HAP-1 (cell line): ENCODE measurements around the gene GPD2.
A peak's percentile ranks its signal among the peaks of the same experiment; 100 is the strongest.

Source experiments
- DNase-seq, 2 experiments: peaks; one replicate each; pipeline ENCODE4 v3.0.0-alpha.2; 2016 to 2020; ENCODE audit warnings: low spot score in 2 of 2
- H3K27me3 ChIP-seq: fragments of 250-450 bp; sonication (Bioruptor Pico); 2 replicates; pipeline ENCODE4 v1.5.1; 2020; ENCODE audit warnings: low read depth, mild to moderate bottlenecking, moderate library complexity
- H3K36me3 ChIP-seq: fragments of 250-450 bp; sonication (Bioruptor Pico); replicated peaks from 2 replicates; pipeline ENCODE4 v1.5.1; 2020; ENCODE audit warnings: mild to moderate bottlenecking
- H3K4me1 ChIP-seq: fragments of 250-450 bp; sonication (Bioruptor Pico); 2 replicates; pipeline ENCODE4 v1.5.1; 2020; ENCODE audit warnings: mild to moderate bottlenecking
- H3K4me3 ChIP-seq: fragments of 250-450 bp; sonication (Bioruptor Pico); 2 replicates; pipeline ENCODE4 v1.5.1; 2020; ENCODE audit warnings: mild to moderate bottlenecking, moderate library complexity
- H3K9me3 ChIP-seq: fragments of 250-450 bp; sonication (Bioruptor Pico); 2 replicates; pipeline ENCODE4 v1.5.1; 2020; ENCODE audit warnings: mild to moderate bottlenecking, moderate library complexity
- in situ Hi-C: fragments of 300-500 bp; cut with MboI; formaldehyde crosslinking; loops from 3 replicates; pipeline ENCODE4 v1.14.3; 2020; ENCODE audit warnings: low sequenced_read_pairs, inconsistent platforms, mixed read lengths

Gene GPD2

DNA sequence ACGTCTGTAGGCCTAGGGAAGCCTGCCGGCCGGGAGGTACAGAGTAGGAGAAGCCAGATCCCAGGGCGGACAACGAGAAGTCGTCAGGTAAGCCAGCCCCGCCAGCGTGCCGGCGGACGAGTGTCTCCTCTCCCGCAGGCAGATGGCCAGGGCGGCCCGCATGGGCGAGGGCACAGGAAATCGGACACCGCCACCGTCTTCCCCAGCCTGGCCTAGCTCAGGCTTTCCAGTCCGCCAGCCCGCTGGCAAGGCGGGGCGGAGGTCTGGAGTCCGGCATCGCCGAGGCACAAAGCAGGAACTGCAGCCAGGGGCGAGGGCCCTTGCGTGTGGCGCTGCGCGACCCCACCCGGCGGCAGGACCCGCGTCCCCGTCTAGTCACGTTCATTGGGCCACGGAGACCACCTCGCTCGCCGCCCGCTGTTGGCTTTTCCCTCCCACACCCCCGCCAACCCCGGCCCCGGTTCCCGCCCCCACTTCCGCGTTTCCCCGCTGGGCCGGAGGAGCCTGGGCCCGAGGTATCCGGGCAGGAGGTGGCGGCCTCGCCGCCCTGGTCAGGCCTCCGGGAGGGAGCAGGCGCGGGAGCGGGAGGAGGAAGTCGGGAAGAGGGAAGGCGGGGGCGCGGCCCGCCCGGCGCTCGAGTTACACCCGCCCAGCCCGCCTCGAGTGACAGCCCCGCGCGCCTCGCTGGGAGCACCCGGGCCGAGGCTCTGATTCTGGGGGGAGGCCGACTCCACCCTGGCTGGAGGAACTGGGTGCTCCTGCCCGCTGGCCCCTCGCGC lies at the start of gene GPD2:
TSS of gene GPD2 (plus strand) at position 662 of the 779 bp plus-strand sequence. CDS start 39,727 bp downstream, outside the sequence.
- DNase-seq, result peak; percentile 69 to 87
- H3K4me1 ChIP-seq, result peaks cover 23% of the 10 kb centered on the region
- peak within 1 kb of the TSS; percentile 38 for H3K4me3 ChIP-seq
- H3K9me3 ChIP-seq, result no peaks in the 10 kb centered on the region
- in situ Hi-C loops, result no loop called here
- H3K36me3 ChIP-seq, result no peaks in the 10 kb centered on the region
- H3K27me3 ChIP-seq, result no peaks in the 10 kb centered on the region

DNA sequence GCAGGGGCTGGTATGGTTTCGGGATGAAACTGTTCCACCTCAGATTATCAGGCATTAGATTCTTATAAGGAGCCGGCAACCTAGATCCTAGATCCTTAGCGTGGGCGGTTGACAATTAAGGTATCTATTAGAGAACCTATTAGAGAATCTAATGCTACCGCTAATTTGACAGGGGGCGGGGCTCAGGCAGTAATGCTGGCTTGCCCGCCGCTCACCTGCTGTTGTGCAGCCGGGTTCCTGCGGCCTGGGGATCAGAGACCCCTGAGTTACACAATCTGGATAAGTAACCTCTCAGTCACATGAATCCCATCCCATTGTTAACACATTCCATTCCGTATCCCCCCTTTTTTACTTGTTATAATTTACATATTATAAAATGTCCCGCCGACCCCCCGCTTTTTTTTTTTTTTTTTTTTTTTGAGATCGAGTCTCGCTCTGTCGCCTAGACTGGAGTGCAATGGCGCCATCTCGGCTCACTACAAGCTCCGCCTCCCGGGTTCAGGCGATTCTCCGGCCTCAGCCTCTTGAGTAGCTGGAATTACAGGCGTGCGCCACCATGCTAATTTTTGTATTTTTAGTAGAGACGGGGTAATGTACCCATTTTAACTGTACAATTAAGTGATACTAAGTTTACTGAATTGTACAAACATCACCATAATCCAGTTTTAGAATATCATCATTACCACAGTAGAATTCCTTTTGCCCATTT lies 42.0 kb upstream of the GPD2 start:
- H3K36me3 ChIP-seq, result no peaks in the 10 kb centered on the region
- H3K4me3 ChIP-seq, result no peak overlapping the region
- in situ Hi-C loops, result no loop called here
- H3K4me1 ChIP-seq, result no peaks in the 10 kb centered on the region
- DNase-seq, result no peak
- no peaks in the 10 kb centered on the region for H3K27me3 ChIP-seq
- no peaks in the 10 kb centered on the region for H3K9me3 ChIP-seq

DNA sequence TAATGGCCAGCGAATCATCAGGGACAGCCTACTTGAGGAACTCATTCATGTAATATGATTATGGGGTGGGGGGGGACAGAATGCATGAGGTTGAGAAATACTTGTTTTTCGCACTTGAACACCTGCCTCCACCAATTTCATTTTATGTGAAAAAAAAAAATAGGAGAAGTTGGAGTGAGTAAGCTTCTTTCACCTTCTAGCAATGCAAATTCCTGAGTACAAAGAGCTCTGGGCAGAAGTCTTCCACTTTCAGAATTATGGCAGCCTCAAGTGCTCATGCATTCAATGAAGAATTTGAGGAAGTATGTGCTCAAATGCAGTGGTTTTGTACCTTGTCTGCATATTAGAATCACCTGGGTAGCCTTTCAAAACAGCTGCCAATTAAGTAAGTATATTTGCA lies 40.1 kb upstream of the GPD2 start:
- no peaks in the 10 kb centered on the region; the same call in 1 of the 2 replicates for H3K4me1 ChIP-seq
- H3K36me3 ChIP-seq, result no peaks in the 10 kb centered on the region
- H3K9me3 ChIP-seq, result no peaks in the 10 kb centered on the region
- no peak for DNase-seq
- in situ Hi-C loops, result loop anchor here (5.0 kb wide), 1 partner anchor 59 kb away; no protein-coding TSS in a partner anchor
- no peak overlapping the region for H3K4me3 ChIP-seq
- H3K27me3 ChIP-seq, result no peaks in the 10 kb centered on the region

GRCh38 chr2:156397229-156397628 lies 39.0 kb upstream of the GPD2 start:
- Histone ChIP-seq H3K4me3 (no peak overlapping the region), H3K4me1 (peaks cover 5% of the 10 kb centered on the region), H3K27me3 (no peaks in the 10 kb centered on the region), H3K9me3 (no peaks in the 10 kb centered on the region), H3K36me3 (no peaks in the 10 kb centered on the region)
- no peak for DNase-seq
- in situ Hi-C loops, result loop anchor here (5.0 kb wide), 1 partner anchor 60 kb away; no protein-coding TSS in a partner anchor

GRCh38 chr2:156398176-156398575 lies 38.0 kb upstream of the GPD2 start:
- H3K4me3 ChIP-seq, result no peak overlapping the region
- no peak for DNase-seq
- no peaks in the 10 kb centered on the region for H3K27me3 ChIP-seq
- no peaks in the 10 kb centered on the region for H3K36me3 ChIP-seq
- H3K9me3 ChIP-seq, result no peaks in the 10 kb centered on the region
- H3K4me1 ChIP-seq, result peaks cover 5% of the 10 kb centered on the region
- in situ Hi-C loops, result loop anchor here (5.0 kb wide), 1 partner anchor 61 kb away; no protein-coding TSS in a partner anchor

DNA sequence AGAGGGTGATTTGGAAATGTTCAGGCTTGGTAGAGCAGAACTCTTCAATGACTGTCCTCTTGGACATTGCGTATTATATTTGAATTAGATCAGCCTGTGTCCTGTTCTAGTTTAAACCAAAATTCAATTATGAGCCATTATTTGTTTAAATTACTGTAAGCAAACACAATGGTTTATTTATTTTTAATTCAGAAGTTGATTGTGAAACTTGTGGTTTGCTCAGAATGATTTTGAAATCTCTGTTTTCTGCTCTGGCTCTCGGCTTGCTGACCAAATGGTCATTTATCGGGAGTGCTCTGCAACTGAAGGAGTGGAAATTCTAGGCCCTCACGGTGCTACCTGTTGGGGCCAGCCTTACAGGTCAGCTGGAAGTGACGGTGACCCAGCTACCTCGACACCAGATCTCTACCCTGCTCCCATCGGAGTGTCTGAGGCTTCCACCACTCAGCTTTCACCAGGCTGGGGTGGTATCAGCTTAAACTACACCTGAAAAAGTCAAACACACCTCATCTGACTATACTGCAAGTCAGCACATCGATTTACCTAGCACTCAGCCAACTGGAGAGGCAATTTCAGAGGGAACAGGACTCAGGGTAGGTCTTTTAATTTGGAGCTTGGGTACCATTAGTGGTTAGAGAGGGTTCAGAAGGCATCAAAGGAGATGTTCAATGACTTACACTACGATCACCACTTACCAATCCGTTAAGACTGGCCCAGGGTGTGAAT lies 36.8 kb upstream of the GPD2 start:
- H3K27me3 ChIP-seq, result no peaks in the 10 kb centered on the region
- in situ Hi-C loops, result loop anchor here (5.0 kb wide), 1 partner anchor 62 kb away; no protein-coding TSS in a partner anchor

GRCh38 chr2:156399950-156400705 lies 36.1 kb upstream of the GPD2 start:
- H3K9me3 ChIP-seq, result no peaks in the 10 kb centered on the region
- H3K4me3 ChIP-seq, result peak overlapping the region; percentile 44
- H3K36me3 ChIP-seq, result no peaks in the 10 kb centered on the region
- in situ Hi-C loops, result loop anchor here (5.0 kb wide), 1 partner anchor 63 kb away; no protein-coding TSS in a partner anchor
- DNase-seq, result peak; percentile 54 to 81
- H3K4me1 ChIP-seq, result peaks cover 5% of the 10 kb centered on the region
- H3K27me3 ChIP-seq, result no peaks in the 10 kb centered on the region

More for the DNA sequence above, 36.8 kb upstream of the GPD2 start:
- Histone ChIP-seq H3K9me3 (no peaks in the 10 kb centered on the region), H3K36me3 (no peaks in the 10 kb centered on the region), H3K4me1 (peaks cover 5% of the 10 kb centered on the region), H3K4me3 (peak overlapping the region; percentile 44; the same call in 1 of the 2 replicates)
- no peak for DNase-seq

GRCh38 chr2:156400706-156401678 lies 35.2 kb upstream of the GPD2 start:
- H3K9me3 ChIP-seq, result no peaks in the 10 kb centered on the region
- peak overlapping the region; percentile 44 for H3K4me3 ChIP-seq
- no peaks in the 10 kb centered on the region for H3K27me3 ChIP-seq
- H3K36me3 ChIP-seq, result no peaks in the 10 kb centered on the region
- in situ Hi-C loops, result no loop called here
- DNase-seq, result peak; percentile 75 to 78
- H3K4me1 ChIP-seq, result peaks cover 5% of the 10 kb centered on the region

GRCh38 chr2:156401861-156402260 lies 34.3 kb upstream of the GPD2 start:
- H3K9me3 ChIP-seq, result no peaks in the 10 kb centered on the region
- H3K4me3 ChIP-seq, result peak overlapping the region; percentile 44
- H3K36me3 ChIP-seq, result no peaks in the 10 kb centered on the region
- peaks cover 5% of the 10 kb centered on the region for H3K4me1 ChIP-seq
- H3K27me3 ChIP-seq, result no peaks in the 10 kb centered on the region
- in situ Hi-C loops, result no loop called here
- no peak for DNase-seq

- DNase-seq, result no peak
- Histone ChIP-seq H3K27me3 (no peaks in the 10 kb centered on the region), H3K36me3 (no peaks in the 10 kb centered on the region), H3K4me1 (peaks cover 5% of the 10 kb centered on the region; the same call in 1 of the 2 replicates), H3K9me3 (no peaks in the 10 kb centered on the region), H3K4me3 (no peak overlapping the region)
- in situ Hi-C loops, result no loop called here
Measured at GRCh38 chr2:156405586-156405985, 30.6 kb upstream of the GPD2 start.

DNA sequence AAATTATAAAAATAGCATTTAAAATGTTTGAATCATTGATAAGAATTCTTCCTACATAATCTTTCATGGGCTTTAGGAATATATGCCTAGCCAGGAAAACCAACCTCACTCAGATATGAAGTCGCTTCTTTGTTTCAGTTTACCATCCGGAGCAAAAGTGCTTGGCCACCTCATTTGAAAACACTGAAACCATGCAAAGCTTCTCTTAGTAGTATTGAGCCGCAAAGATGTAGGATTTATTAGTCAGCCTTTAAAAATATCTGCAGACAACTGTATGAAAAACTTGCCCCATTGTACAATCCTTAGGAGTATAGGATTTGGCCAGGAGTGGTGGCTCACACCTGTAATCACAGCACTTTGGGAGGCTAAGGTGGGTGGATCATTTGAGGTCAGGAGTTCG lies 24.3 kb upstream of the GPD2 start:
- H3K9me3 ChIP-seq, result no peaks in the 10 kb centered on the region
- H3K4me1 ChIP-seq, result no peaks in the 10 kb centered on the region; the same call in 1 of the 2 replicates
- in situ Hi-C loops, result no loop called here
- no peaks in the 10 kb centered on the region for H3K27me3 ChIP-seq
- H3K4me3 ChIP-seq, result no peak overlapping the region
- no peaks in the 10 kb centered on the region for H3K36me3 ChIP-seq
- DNase-seq, result no peak

DNA sequence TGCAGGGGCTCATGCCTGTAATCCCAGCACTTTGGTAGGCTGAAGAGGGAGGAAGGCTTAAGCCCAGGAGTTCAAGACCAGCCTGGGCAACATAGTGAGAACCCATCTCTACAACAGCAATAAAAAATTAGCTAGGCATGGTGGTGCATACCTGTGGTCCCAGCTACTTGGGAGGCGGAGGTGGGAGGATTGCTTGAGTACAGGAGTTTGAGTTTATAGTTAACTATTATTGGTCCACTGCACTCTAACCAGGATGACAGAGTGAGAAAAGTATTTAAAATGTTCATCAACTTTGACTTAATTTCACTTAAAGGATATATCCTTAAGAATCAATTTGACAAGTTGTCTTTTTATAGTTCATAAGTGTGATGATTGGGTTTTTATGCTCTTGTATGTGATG lies 14.3 kb upstream of the GPD2 start:
- H3K4me3 ChIP-seq, result no peak overlapping the region
- H3K36me3 ChIP-seq, result no peaks in the 10 kb centered on the region
- H3K4me1 ChIP-seq, result no peaks in the 10 kb centered on the region
- 0 out of 2 replicates have a peak, but pooled peaks cover 2% of the 10 kb centered on the region for H3K9me3 ChIP-seq
- no peaks in the 10 kb centered on the region for H3K27me3 ChIP-seq
- in situ Hi-C loops, result no loop called here
- DNase-seq, result no peak
